ACC112 (cell line): ENCODE measurements around the gene KYNU.
"Not testable (repeated sequence)": the region's sequence is repeated elsewhere in the genome, so short reads cannot be mapped to it uniquely, and the experiment has no call there.

Experiments
- H2AFZ ChIP-seq: fragments of 200-600 bp; sonication (generic); one replicate; pipeline ENCODE4 v1.6.0; 2017; ENCODE audit warnings: antibody characterized with exemption, low read length; ENCODE audit not compliant: unreplicated experiment
- H3K27ac ChIP-seq: fragments of 200-600 bp; sonication (generic); 2 replicates; pipeline ENCODE4 v1.5.1; 2014; ENCODE audit warnings: low read depth, mild to moderate bottlenecking, antibody characterized with exemption, low read length, moderate library complexity
- H3K27me3 ChIP-seq: fragments of 200-600 bp; sonication (generic); 2 replicates; pipeline ENCODE4 v1.6.1; 2014; ENCODE audit warnings: mild to moderate bottlenecking, antibody characterized with exemption, low read length, moderate library complexity, mixed read lengths; ENCODE audit not compliant: insufficient read depth
- H3K36me3 ChIP-seq: fragments of 200-600 bp; sonication (generic); 2 replicates; pipeline ENCODE4 v1.6.1; 2016; ENCODE audit warnings: mild to moderate bottlenecking, antibody characterized with exemption, low read length, moderate library complexity, mixed read lengths; ENCODE audit not compliant: insufficient read depth
- H3K4me1 ChIP-seq: fragments of 200-600 bp; sonication (generic); one replicate; pipeline ENCODE4 v1.6.1; 2016; ENCODE audit warnings: low read length, mixed read lengths; ENCODE audit not compliant: insufficient read depth, unreplicated experiment, control insufficient read depth
- H3K4me3 ChIP-seq: fragments of 200-600 bp; sonication (generic); 2 replicates; pipeline ENCODE4 v1.5.1; 2014; ENCODE audit warnings: mild to moderate bottlenecking, low read depth, low read length
- H3K79me2 ChIP-seq: fragments of 200-600 bp; sonication (generic); one replicate; pipeline ENCODE4 v1.6.0; 2016; ENCODE audit warnings: low read length; ENCODE audit not compliant: control insufficient read depth, unreplicated experiment, insufficient read depth

Gene KYNU

GRCh38 chr2:142858961-142859360, 18.5 kb upstream of the KYNU start:
- no peaks in the 10 kb centered on the region for H3K27me3 ChIP-seq
- peak overlapping the region; percentile 22 for H2AFZ ChIP-seq
- peaks cover 35% of the 10 kb centered on the region for H3K4me1 ChIP-seq
- no peaks in the 10 kb centered on the region for H3K36me3 ChIP-seq
- no peak overlapping the region for H3K4me3 ChIP-seq
- no peak overlapping the region for H3K27ac ChIP-seq
- H3K79me2 ChIP-seq: no peaks in the 10 kb centered on the region

- Histone ChIP-seq H3K27me3 (no peaks in the 10 kb centered on the region), H3K27ac (no peak overlapping the region), H3K36me3 (no peaks in the 10 kb centered on the region)
Observed at GRCh38 chr2:142862299-142862698, 15.2 kb upstream of the KYNU start.

GRCh38 chr2:142862847-142863246, 14.6 kb upstream of the KYNU start:
- Histone ChIP-seq H2AFZ (no peak overlapping the region), H3K27ac (no peak overlapping the region), H3K79me2 (no peaks in the 10 kb centered on the region), H3K36me3 (no peaks in the 10 kb centered on the region), H3K4me3 (no peak overlapping the region), H3K27me3 (no peaks in the 10 kb centered on the region), H3K4me1 (peaks cover 50% of the 10 kb centered on the region)

More at GRCh38 chr2:142862299-142862698, 15.2 kb upstream of the KYNU start:
- H3K4me3 ChIP-seq: no peak overlapping the region
- H2AFZ ChIP-seq: no peak overlapping the region
- H3K4me1 ChIP-seq: peaks cover 51% of the 10 kb centered on the region
- no peaks in the 10 kb centered on the region for H3K79me2 ChIP-seq

GRCh38 chr2:142863485-142863961, 13.9 kb upstream of the KYNU start:
- Histone ChIP-seq H3K79me2 (no peaks in the 10 kb centered on the region), H3K4me3 (peak overlapping the region; percentile 14; the same call in 1 of the 2 replicates), H3K27me3 (no peaks in the 10 kb centered on the region), H3K27ac (peak overlapping the region; percentile 70), H3K4me1 (peaks cover 43% of the 10 kb centered on the region), H3K36me3 (no peaks in the 10 kb centered on the region), H2AFZ (peak overlapping the region; percentile 78)

GRCh38 chr2:142864605-142865004, 12.9 kb upstream of the KYNU start:
- H3K79me2 ChIP-seq, H2AFZ ChIP-seq, H3K36me3 ChIP-seq, H3K4me3 ChIP-seq, H3K27me3 ChIP-seq, H3K27ac ChIP-seq: not testable (repeated sequence)
- peaks cover 41% of the 10 kb centered on the region for H3K4me1 ChIP-seq

GRCh38 chr2:142865924-142866323, 11.5 kb upstream of the KYNU start:
- no peaks in the 10 kb centered on the region for H3K36me3 ChIP-seq
- peaks cover 37% of the 10 kb centered on the region for H3K4me1 ChIP-seq
- H3K27me3 ChIP-seq: no peaks in the 10 kb centered on the region
- no peaks in the 10 kb centered on the region for H3K79me2 ChIP-seq
- H3K4me3 ChIP-seq: peak overlapping the region; percentile 46
- H3K27ac ChIP-seq: peak overlapping the region; percentile 67
- H2AFZ ChIP-seq: peak overlapping the region; percentile 84

GRCh38 chr2:142866426-142866825, 11.0 kb upstream of the KYNU start:
- Histone ChIP-seq H3K36me3 (no peaks in the 10 kb centered on the region), H3K4me3 (peak overlapping the region; percentile 46), H3K79me2 (no peaks in the 10 kb centered on the region), H3K27me3 (no peaks in the 10 kb centered on the region), H3K27ac (peak overlapping the region; percentile 67), H3K4me1 (peaks cover 39% of the 10 kb centered on the region), H2AFZ (peak overlapping the region; percentile 84)

- peaks cover 39% of the 10 kb centered on the region for H3K4me1 ChIP-seq
- H3K27me3 ChIP-seq: no peaks in the 10 kb centered on the region
- H2AFZ ChIP-seq: peak overlapping the region; percentile 54
- no peaks in the 10 kb centered on the region for H3K79me2 ChIP-seq
- no peak overlapping the region for H3K4me3 ChIP-seq
- H3K27ac ChIP-seq: peak overlapping the region; percentile 61; the same call in 1 of the 2 replicates
- H3K36me3 ChIP-seq: no peaks in the 10 kb centered on the region
Observed at GRCh38 chr2:142867136-142867535, 10.3 kb upstream of the KYNU start.

GRCh38 chr2:142868229-142868762, 9.2 kb upstream of the KYNU start:
- H3K27me3 ChIP-seq: no peaks in the 10 kb centered on the region
- no peak overlapping the region for H3K4me3 ChIP-seq
- no peaks in the 10 kb centered on the region for H3K79me2 ChIP-seq
- peak overlapping the region; percentile 61 for H3K27ac ChIP-seq
- no peak overlapping the region for H2AFZ ChIP-seq
- peaks cover 47% of the 10 kb centered on the region for H3K4me1 ChIP-seq
- H3K36me3 ChIP-seq: no peaks in the 10 kb centered on the region

- Histone ChIP-seq H3K27ac (0 out of 2 replicates have a peak overlapping the region, but pooled peaks have one; percentile 61), H3K4me1 (peaks cover 47% of the 10 kb centered on the region)
- H3K79me2 ChIP-seq, H3K36me3 ChIP-seq, H2AFZ ChIP-seq, H3K4me3 ChIP-seq, H3K27me3 ChIP-seq: not testable (repeated sequence)
Observed at GRCh38 chr2:142869065-142869460, 8.4 kb upstream of the KYNU start.

GRCh38 chr2:142869461-142870106, 7.9 kb upstream of the KYNU start:
- H3K27ac ChIP-seq: no peak overlapping the region
- no peaks in the 10 kb centered on the region for H3K79me2 ChIP-seq
- no peaks in the 10 kb centered on the region for H3K36me3 ChIP-seq
- H3K4me3 ChIP-seq: no peak overlapping the region
- peaks cover 49% of the 10 kb centered on the region for H3K4me1 ChIP-seq
- no peaks in the 10 kb centered on the region for H3K27me3 ChIP-seq
- no peak overlapping the region for H2AFZ ChIP-seq
